Measurements from ENCODE around the gene PRKCE.
"Not testable (repeated sequence)": the region's sequence is repeated elsewhere in the genome, so short reads cannot be mapped to it uniquely, and the experiment has no call there.

The PRKCE gene

DNA sequence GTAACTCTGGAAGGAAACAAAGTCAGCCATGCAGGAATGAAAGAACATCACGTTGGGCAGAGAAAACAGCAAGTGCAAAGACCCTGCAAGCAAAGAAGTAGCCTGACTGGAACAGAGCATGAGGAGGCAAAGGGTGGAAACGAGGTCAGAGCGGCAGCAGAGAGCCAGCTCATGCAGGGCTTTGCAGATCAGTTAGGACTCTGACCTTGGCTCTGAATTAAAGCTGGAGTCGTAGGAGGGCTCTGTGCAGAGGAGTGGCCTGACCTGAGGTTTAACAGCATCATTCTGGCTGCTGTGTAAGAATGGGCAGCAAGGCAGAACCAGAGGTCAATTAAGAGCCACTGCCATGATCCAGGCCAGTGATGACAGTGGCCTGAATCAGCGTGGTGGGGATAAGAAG lies 220.7 kb downstream of the PRKCE start:
- no peak for DNase-seq

DNA sequence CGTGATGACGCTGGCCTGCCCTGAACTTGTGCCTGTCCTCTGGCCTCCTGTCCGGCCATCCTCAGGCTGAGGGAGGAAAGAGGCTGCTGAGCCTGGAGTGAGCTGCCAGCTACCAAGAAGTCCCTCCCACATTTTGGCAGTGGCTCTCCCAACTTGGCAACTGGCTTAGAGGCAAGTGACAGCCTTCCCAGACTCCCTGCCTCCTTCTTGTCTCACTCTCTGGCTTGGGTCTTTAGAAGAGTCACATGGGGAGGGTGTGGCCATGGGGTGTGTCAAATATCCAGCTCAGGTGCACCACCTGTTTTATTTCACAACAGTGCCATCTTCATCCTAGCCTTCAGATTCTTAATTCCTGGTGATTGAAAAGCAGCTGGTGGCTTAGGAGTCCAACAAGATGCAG lies 222.9 kb downstream of the PRKCE start:
- no peak for DNase-seq

DNA sequence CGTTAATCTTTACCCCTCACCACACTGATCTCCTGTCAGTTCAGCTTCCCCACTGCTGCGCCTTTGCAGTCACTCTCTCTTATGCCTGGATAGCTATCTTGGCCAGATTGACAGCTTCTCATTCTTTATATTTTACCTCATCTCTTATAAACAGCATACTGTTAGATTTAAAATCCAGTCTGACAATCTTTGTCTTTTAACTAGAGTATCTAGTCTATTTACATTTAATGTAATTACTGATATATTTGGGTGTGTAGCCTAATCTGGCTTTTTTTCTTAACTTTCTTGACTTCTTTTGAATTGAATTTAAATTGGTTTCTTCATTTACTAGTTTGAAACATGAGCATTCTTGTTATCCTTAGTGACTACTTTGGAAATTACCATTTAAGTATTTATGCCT lies 225.1 kb downstream of the PRKCE start:
- DNase-seq, result no peak

DNA sequence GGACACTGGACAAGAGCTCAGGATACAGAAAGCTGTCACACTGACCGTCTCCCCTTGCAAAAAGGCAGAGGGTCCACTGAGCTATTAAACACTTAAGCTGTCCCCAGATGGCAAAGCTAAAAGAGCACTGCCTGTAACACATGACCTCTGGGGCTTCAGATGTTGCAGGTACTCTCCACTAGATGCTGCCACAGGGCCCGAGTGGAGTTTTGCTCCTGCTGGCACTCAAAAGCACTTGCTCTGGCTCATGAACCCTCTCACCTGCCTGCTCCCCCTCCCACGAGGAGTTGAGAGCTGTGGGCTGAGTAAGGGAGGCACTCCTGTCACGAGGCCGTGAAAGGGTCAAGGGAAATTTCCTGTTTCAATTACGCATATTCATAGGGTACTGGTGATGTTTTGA lies 227.9 kb downstream of the PRKCE start:
- DNase-seq, result no peak

DNA sequence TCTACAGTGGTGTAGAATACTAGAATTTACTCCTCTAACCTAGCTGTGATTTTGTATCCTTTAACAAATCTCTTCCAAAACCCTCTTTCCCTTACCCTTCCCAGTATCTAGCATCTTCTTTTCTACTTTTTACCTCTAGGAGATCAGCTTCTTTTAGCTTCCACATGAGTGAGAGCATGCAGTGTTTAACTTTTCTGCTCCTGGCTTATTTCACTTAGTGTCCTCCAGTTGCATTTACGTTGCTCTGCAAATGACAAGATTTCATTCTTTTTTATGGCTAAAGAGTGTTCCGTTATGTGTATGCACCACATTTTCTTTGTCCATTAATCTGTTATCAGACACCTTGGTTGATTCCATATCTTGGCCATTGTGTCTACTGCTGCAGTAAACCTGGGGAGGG lies 228.5 kb downstream of the PRKCE start:
- no peak for DNase-seq

DNA sequence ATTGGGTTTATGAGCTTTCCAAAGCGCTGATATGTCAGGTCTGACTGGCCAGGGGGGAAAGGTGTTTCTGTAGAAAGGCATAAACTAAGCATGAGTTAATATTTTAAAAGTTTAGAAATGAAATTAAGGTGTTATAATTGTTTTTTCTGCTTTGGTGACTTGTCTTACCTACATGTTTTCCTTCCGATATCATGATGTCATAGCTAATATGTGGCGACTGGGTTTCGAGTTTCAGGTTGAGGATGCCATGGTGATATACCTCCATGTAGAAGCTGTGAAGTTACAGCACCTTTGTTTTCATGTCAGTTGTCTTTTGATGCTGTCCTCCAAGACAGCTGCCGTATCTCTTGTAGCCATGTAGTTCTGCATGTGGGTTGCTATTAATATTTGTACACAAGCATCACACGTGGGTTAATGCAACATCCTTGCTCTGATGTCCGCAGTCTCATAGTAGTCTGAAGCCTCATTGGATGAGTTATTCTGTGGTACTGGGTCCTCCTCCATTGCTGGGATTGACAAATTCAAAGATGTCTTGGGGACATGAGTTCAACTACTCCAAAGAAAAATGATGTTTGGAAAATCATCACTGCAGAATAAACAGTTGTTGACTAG lies 230.6 kb downstream of the PRKCE start:
- no peak for DNase-seq

DNA sequence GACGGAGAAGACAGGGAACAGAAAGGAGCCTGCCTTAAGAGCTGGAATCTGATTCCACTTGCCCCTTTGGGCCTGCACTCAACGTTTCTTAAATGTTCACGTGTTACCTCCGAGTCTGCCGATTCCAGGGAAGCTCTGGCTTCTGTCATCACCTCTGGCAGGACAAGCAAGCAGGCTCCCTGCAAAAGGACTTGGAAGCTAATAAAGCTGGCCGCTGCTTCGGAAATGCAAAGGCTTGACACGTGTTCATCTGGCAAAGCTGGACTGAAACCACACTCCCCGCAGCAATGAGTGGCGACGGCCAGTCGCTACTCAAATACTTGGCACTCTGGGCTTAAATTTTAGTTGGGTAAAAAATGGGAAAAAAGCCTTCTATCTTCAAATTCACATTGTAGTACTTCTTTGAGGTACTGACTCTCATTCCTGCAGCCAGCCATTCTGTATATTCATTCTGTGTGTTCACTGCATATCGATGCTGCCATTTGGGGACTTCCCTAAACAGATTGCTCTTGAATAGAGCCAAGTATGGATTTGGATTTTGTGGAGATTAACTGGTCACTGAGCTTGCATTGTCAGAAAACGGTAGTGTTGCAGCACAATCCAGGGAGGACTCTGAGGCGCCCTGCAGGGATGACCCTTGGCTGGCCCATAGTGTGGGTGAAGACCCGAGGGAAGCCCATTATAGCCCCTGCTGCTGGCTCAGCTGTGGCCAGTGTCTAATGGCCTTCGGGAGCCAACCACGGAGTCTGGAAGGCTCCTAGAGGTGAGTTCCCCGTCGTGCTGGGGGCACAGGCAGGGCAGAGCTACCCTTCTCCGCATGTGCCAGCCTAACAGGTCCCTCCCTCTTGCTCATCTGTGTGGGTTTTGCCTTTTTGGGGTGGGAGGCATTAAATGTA lies 231.5 kb downstream of the PRKCE start:
- DNase-seq, result no peak

DNA sequence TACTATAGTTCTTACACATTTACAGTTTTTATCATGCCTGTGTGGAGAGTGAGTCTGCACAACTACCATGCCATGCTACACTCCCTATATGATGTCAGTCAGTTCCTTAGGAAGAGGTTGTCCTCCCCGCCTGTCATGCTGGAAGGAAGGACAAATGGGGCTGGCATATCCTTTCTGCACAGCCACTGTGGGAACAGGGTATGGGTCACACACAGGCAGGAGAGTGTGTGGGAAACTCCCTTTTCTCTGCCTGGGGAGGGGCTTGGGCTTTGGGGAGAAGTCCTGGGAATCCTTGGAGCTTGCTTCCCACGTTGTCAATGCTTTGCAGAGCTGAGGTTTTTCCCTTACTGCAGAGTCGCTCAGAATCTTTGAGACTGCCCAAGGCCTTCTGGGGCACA lies 232.1 kb downstream of the PRKCE start:
- DNase-seq, result no peak

DNA sequence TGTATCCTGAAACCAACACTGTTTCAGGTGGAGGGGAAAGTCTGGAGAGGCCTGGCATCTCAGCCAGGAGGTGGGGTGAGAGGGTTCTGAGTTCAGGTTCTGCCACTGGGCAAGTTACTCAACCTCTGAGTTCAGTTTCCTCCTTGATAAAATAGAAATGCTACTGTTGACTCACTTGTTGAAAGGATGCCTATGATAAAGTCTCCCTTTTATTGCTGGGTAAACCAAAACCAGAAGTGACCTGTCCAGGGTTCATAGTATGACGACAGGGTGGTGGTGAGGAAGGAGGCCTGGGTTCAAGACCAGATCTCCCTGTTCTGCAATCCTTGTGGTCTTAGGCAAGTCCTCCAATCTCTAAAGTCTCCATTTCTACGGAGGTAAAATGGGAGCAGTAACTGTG lies 232.7 kb downstream of the PRKCE start:
- DNase-seq, result no peak

DNA sequence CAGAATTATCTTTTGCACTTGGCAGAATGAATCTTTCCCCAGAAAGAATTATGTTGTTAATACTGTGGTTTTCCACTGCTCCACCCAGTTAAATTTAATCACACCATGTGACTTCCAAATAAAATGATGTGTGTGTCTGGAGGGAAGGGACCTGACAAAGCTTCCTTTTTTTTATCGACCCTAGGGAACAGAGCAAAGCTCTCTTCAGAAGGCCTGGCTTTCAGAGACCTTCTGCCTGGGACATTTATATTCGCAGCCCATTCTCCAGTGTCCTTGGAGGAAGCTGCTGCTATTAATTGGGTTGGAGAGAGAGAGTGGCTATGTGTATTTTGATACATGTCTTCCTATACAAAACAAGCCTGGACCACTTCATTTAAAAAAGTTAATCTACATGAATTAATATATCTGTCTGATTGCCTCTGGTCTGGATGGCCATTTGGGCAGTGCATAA lies 233.7 kb downstream of the PRKCE start:
- DNase-seq, result no peak

DNA sequence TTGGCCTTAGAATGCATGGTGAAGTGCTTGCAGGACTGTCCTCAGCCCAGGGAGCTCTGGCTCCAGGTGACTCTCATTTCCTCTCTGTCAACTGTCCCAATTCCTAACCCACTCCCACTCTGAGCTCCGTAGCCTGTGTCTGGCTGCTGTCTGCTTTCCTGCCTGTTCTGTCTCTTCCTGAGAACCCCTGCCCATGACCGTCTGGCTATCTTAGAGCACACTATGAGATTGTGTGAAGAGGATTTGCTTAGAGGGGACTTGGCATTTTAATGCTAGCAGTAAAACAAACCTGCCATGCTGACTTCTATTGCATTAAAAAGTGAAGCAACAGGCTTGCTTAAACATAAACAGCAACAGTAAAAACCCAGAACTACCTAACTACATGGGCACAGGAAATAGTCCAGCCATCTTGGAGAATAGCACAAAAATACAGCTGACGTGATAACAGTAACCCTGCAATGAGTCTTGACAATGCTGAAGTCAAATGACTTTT lies 234.7 kb downstream of the PRKCE start:
- DNase-seq, result no peak

DNA sequence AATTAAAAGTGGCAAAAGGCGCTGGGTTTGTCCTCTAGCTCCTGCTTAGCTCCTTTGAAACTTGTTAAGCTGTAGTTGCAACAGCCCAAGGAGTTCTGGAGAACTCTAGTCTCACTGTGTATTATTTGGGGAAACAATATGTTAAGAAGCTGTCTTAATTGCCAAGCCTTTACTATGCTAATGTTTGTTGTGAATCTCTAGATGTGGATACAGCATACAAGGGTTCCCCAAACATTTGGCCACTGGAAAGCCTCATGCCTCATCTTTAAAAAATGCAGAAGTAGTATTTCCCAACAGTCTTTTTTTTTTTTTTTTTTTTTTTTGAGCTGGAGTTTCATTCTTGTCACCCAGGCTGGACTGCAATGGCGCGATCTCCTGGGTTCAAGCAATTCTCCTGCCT lies 236.7 kb downstream of the PRKCE start:
- DNase-seq, result no peak

DNA sequence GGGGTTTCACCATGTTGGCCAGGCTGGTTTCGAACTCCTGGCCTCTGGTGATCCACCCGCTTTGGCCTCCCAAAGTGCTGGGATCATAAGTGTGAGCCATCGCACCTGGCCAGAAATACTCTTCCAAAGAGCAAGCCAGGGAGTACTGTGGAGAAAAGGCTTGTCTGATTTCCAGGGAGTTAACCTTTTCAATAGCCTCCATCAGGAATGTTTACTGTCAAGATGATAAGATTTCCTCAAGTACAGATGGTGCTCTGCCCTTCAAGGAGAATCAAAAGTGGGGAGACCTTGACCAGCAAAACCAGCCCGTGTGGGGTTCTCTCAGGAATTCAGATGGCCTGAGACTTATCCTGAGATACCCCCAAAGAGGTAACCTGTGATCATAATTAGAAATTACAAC lies 237.2 kb downstream of the PRKCE start:
- DNase-seq, result no peak

DNA sequence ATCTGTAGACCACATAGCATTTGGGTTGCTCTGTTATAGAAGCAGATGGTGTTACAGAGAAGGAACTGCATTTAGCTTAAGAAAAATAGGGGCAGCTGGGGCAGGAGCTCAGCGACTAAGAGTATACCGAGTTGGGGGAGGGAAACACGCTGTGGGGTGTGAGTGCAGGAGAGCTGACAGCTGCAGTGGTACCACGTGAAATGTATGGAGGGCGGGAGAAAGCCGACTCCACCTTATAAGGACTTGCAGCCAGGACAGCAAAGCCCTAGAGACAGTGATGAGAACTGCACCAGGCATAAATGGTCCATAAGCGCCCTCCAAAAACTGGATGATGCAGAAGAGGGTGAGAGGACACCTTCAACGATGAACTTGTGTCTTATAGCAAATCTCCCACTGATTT lies 237.6 kb downstream of the PRKCE start:
- peak; percentile 5 for DNase-seq

DNA sequence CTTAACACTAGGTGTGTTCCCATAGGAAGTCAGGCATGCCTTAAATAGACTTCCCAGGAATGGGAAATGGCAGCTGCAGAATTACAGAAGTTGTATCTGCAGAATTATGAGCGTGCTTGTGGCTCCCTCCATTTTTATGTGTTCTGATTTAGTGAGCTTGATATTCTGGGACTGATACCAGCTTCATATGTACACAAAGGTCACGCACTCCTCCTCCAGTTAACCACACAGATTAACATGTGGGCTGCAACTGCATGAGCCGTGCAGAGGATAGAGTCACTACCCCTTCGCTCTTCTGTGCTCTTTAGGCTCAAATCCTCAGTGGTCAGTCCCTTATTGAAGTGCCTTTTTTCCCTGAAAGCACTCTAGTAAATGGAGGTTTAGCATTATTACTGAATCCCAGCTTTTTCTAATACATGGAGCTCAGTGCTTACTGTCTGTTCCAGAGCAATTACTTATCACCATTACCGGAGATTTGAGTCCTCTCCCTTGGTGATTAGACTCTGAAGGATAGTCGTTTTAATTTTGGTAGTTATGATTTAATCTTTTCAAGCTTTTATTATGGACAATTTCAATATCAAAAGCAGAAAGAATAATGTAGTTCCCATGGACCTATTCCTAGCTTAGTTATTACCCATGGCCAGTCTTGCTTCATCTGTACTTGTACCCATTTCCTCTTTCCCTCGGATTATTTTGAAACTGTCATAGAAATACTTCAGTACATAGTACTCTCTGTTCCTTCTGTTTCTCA lies 238.3 kb downstream of the PRKCE start:
- DNase-seq, result no peak

DNA sequence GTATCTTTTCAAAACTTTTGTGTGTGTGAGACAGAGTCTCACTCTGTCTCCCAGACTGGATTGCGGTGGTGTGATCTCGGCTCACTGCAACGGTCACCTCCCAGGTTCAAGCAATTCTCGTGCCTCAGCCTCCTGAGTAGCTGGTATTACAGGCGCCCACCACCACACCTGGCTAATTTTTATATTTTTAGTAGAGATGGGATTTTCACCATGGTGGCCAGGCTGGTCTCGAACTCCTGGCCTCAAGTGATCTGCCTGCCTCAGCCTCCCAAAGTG lies 238.8 kb downstream of the PRKCE start:
- DNase-seq, result not testable (repeated sequence)

DNA sequence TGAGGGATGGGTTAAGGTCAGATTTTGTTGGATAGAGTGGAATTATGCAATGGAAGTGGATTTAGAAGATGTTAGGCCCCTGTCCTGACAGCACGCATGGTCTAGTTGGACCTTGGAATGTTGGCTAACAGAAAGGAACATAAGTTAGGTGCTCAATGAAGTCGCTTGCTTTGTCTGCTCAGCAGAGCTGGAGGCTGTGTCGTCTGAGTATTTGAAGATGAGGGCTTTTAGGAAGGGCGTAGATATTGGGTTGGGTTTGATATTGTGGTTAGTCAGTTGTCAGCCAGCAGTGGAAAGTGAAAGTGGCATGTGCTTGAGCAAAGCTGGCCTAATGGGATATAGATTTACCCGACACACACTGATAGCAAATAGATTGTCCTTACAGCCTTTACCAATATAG lies 239.3 kb downstream of the PRKCE start:
- DNase-seq, result no peak

DNA sequence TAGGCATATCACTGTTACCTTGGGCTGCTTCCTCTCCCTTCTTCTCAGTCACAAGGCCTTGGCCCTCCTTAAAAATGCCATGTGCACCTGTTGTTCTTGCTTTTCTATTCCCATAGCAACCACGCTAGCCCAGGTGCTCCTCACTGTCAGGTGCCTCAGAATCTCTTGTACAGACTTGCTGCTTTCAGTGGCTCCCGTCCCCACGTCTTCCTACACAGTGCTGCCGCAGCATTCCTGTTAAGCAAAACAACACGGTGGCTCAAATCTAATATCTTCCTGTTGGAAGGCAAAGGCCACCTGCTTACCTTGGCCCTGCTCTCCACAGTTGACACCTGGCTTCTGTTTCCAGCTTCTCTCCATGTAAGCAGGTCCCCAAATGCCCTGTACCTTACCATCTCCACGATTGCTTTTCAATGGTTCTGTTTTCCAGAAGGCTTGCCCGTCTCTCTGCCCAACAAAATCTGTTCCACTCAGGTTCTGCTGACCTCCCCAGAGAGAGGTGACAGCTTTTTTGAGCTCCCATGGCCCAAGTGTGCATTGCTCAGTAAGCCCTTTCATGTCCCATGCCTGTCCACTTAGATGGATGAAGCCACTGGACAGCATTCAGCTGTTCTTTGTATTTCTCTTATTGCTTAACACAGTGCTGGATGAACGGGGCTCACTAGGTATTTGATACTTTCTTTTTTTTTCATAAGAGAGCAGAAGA lies 240.4 kb downstream of the PRKCE start:
- DNase-seq, result no peak

DNA sequence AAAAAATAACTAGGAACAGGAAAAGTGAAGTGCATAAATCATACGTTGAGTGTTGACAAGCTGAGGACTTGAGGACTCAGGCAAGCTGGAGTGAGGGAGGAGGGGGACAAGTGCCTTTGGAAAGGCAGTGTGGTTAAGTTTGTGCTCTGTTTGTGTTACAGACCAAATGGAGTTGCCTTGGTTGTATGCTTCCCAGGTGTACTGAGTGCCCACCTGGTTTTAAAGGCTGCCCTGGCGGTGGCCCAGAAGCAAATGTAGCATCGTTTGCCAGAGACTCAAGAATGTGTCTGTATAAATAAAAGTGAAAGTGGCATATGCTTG lies 240.9 kb downstream of the PRKCE start:
- DNase-seq, result no peak

DNA sequence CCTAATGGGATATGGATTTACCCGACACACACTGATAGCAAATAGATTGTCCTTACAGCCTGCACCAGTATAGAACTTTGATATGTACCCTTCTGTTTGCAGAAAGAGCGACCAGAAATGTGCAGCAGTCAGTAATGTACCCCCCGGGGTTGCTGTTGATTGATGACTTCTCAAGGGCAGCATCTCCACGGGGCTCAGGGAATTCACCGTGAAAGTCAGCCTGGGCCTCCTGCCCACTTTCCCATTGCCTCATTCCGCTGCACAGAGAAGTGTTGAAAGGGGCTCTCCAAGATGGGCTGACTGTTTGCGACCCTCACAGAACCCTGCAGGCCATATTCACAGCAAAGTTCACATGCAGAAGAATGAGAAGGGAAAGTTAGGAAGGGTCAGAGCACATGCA lies 241.3 kb downstream of the PRKCE start:
- no peak for DNase-seq

DNA sequence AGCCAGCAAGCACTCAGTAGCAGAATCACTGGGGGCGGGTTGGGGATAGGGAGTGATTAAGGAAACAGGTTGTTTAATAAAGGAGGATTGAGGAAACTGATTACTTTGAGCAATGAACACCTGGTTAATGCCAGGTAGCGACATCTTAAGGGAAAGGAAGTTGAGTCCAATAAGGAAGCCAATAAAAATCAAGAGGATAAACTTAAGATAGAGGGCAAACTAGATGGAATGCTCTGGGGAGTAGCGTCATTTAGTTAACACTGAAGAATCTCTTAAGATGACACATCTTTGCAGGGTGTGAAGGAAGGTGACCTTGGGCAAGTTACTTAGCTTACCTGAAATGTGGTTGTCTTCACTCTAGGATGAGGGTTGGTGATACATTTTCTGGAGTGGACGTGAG lies 242.7 kb downstream of the PRKCE start:
- DNase-seq, result no peak

DNA sequence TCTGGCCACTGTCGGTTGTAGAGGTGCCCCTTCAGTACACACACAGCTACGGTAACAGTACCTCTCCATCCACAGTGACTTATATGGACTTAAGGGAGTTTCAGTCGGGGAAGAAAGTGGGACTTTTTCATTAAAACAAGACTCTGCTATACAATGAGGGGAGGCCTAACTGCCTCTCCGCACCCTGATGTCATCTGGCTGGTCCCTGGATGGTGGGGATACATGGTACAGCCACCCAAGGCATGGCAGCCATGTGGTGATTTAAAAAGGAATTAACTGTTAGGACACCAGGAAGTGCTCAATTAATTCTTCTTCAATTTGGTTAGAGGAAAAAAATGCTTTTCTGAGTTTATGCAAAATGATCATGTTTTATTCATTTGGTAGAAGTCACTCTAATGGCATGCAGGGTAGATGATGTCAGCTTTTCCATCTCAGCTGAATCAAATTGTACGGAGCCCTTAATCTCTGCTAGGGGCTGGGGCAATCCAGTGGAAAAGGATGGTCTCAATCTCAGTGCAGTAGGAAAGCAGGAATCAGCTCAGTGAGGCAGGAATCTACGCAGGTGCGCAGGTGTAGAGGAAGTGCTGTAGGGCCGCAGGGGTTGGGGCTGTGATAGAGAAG lies 243.9 kb downstream of the PRKCE start:
- no peak for DNase-seq

DNA sequence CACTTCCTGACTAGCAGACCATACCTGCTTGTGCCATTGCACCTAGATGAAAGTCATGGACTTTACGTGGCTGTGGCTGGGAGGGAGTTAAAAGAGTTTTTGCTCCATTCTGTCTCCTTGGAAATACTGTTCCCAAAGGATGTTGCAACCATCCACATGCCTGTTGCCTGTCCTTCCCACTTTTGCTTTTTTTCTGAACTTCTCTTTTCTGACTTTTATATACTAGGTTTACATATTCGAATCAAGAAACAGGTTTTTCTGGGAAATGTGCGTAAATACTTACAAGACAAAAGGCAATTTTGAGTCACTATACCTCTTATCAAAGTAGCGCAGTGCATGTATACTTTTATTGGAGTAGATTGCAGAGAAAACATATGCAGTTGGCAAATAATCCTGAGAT lies 244.8 kb downstream of the PRKCE start:
- DNase-seq, result no peak
